ENCODE data around the gene KRT86.

Gene KRT86
- 0 to 0.48 reads per million in 2 donors for total RNA-seq

DNA sequence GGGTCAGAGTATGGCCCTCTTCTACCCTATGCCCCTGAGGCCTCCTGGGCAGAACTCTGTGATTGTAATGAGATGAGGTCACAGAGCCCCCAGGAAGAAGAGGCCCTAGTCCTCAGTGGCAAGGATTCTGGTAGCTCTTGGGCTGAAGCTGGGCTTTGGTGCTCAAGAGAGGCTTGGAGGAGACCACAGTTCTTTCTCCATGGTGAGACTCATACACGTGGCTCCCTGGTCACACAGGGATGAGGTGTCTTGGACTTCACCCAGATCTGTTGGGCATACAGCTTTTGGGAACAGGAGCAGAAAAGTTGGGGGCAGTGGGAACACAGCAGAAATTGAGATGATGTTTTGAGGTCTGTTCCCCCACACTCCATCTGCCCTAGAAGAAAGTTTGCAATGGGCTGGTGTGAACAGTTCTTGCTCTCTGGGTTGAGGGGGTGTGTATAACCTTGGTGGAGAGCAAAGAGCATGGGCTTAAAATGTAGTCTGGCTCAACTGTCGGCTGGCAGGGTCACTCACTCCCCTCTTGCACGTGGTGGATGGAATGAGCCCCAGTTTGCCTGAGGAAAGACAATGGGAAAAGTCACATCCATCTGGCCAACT, at the start of gene KRT86:
Gene KRT86, plus strand, starts transcription at position 125 of the 600 bp plus-strand sequence. CDS start 27,272 bp downstream, outside the sequence.
- DNase-seq = no peak

- no peak for DNase-seq
These were observed 48.7 kb upstream of the KRT86 start for GRCh38 chr12:52225752-52226151.

DNA sequence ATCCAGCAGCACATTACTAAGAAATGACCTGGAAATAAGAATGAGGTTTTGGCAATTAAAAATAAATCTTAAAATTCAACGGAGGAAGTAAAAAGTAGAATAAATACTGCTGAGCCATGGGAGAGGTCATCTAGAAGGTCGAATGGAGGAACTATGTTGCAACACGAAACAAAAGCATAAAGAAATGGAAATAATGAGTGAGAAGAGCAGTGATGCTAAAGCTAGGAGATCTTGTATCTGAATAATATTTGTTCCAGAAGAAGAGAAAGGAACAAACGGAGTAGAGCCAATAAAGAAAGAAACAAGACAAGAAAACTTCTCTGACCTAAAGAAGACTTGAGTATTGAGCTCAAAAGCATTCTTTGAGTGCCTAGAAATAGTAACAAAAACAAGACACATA, 48.0 kb upstream of the KRT86 start:
- no peak for DNase-seq

DNA sequence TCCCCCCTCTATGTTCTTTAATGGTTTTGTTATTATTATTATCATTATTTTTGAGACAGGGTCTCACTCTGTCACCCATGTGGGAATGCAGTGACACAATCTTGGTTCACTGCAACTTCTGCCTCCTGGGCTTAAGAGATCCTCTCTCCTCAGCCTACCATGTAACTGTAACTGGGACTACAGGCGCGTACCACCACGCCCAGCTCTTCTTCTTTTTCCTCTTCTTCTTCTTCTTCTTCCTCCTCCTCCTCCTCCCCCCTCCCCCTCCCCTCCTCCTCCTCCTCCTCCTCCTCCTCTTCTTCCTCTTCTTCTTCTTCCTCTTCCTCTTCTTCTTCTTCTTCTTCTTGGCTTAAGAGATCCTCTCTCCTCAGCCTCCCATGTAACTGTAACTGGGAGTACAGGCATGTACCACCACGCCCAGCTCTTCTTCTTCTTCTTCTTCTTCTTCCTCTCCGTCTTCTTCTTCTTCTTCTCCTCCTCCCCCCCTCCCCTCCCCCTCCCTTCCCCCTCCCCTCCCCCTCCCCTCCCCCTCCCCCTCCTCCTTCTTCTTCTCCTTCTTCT, 46.8 kb upstream of the KRT86 start:
- DNase-seq = no peak

DNA sequence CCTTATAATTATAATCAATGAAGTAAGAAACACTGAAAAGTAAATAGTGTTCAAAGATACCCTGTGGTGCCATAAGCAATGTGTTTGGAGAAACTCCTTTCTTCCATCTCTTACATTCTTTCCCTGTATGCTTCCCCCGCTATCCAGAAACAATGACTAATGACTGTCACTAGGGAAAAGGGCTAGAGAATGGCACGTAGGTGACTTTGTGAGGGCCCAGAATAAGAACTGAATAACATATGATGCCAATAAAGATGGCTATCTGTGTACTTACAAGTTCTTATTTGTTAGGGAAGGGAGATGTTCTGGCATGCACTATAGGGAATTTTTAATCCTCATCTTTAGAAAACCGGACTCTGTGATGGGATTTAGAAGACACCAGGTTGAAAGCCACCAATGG, 46.1 kb upstream of the KRT86 start:
- DNase-seq = no peak

- no peak for DNase-seq
These were observed 45.5 kb upstream of the KRT86 start for GRCh38 chr12:52228931-52229330.

- DNase-seq = no peak
These were observed 44.6 kb upstream of the KRT86 start for GRCh38 chr12:52229836-52230343.

DNA sequence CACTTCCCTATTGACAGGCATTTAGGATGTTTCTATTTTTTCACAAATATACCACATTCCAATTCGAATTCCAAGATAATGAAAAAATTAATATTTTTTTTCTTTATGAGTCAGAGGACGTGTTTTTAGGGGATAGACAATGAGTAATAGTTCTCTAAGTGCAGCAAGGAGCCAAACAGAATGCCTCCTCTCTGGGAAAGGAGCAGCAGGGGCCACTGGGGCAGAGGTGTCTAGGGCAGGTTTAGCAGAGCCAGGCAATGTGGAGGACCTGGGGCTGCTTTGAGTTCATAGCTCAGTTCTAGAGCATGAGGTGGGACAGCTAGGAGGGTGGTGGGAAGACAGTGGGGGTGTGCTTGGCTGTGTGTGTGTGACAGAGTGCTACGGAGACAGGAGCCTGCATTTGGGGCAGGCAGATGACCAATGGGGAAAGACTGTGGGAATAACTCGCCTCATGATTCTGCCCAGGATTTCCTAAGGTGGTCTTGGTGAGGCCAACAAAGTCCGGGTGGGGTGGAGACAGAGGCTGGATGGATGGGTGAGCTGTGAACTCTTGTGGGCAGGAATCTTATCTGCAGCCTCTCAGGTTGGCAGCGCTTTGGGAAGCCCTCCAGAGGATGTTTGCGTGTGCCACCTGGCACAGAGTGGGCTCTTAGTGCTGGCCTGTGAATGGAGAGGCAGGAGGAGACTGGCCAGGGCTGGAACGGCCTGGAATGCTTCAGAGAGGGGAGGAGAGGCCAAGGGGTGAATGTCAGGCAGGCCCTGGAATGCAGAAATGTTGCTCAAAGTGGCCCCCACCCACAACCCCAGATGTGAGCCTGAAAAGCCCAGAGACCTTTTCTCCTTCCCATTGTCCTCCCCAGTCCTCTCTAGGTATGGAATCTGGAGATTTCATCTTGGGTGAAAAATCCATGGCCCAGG, 43.8 kb upstream of the KRT86 start:
- DNase-seq = no peak

- no peak for DNase-seq
These were observed 42.9 kb upstream of the KRT86 start for GRCh38 chr12:52231305-52232202.

DNA sequence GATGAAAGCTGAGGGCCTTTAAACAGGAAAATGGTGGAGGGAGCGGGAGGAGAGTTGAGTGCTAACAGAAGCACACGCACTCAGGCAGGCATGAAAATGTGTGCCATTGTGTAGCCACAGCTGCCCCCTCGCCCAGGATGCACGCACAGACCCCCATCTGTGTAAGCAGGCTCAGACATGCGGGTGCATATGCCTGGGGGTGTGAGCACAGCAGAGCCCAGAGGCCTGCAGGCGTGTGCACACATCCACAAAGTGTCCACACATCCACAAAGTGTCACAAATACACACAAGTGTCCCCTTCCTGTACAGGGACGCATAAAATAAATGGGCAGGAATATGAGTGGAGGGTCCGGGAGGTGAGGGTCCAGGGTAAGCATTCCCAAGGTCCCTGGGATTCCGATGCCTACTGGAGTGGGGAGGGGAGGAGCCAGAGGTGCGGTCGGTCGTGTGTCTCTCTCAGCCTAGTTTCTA, 42.2 kb upstream of the KRT86 start:
- no peak for DNase-seq

GRCh38 chr12:52232674-52233461, 41.6 kb upstream of the KRT86 start, which contains the start of gene KRT7:
Gene KRT7, plus strand, starts transcription at chr12:52233243. Its CDS starts 54 bp downstream, at chr12:52233297.
- DNase-seq = no peak

DNA sequence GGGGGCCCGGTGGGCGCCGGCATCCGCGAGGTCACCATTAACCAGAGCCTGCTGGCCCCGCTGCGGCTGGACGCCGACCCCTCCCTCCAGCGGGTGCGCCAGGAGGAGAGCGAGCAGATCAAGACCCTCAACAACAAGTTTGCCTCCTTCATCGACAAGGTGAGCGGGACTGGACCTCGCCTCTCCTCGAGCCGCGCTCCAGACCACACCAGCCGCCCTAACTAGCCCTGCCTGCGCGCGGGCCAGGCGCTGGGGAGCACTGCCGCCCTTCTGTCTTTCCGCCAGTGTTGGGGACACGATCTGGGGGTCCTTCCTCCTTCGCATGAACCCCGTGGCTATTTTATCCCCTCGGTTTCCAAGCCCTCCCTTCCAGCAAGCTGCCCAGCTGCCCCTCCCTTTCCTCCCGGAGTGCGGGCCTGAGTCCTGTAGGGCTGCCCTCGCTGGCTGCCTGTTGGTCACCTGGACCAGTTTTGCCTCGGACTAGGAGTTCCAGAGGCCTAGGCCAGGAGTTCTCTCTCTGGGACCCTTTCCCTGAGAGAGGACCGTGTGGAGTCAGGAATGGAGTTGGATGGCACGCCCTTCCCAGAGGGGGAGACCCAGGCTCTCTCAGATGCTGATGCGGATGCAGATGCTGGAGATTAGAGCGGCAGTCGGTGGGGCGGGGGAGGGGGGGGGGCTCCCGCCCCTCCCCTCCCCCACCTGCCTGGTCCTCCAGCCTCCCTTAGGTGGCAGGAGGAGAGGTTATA, 40.8 kb upstream of the KRT86 start:
- DNase-seq = no peak

- no peak for DNase-seq
These were observed 40.1 kb upstream of the KRT86 start for GRCh38 chr12:52234223-52234810.

DNA sequence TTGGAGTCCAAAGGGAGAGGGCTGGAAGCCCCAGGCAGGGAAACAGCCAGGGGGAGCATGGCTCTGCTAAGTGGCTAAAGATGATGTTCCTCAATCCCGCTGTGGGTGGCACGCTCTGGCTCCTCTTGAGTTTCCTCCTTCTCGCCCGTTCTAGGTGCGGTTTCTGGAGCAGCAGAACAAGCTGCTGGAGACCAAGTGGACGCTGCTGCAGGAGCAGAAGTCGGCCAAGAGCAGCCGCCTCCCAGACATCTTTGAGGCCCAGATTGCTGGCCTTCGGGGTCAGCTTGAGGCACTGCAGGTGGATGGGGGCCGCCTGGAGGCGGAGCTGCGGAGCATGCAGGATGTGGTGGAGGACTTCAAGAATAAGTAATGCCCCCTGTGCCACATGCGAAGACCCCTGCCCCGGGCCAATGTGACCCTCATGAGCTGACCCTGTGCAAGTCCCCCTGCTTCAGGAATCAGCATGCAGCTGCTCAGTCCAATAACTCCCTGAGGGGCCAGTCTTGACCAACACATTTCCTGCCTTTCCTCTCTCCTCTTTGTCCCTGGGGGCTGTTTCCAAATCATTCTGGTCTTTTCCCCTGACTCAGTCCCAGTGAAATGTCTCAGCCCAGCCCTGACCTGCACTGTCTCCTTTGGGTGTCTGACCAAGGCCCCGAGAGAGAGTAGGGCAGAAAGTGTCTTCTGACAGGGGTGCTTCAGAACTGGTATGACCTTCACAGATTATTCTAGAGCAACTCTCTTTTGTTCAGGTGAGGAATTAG, 39.3 kb upstream of the KRT86 start:
- no peak for DNase-seq

DNA sequence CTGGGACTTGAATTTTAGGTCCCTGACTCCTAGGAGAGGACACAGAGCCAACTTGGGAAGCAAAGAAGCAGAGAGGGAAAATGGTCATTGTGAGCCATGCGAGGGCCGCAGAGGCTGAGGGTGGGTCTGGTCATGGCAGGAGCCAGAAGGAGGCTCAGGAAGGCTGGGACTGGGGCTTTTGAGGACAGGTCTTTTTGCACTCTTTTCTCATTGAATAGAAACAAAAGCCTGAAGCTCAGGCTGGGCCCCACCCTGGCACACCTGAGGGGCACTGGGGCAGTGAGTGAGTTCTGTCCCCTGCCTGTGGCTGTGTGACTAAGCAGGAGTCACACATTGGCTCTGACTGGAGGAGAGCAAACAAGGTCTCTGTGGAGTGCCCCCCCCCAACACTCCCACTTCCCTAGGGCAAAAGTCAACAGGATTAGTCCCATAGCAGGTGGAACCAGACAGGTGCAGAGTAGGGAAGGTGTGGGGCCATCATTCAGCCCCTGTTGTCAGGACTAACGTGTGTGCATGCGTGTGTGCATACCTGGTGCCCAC, 38.6 kb upstream of the KRT86 start:
- no peak for DNase-seq

GRCh38 chr12:52236386-52237050, 37.9 kb upstream of the KRT86 start:
- DNase-seq = no peak

DNA sequence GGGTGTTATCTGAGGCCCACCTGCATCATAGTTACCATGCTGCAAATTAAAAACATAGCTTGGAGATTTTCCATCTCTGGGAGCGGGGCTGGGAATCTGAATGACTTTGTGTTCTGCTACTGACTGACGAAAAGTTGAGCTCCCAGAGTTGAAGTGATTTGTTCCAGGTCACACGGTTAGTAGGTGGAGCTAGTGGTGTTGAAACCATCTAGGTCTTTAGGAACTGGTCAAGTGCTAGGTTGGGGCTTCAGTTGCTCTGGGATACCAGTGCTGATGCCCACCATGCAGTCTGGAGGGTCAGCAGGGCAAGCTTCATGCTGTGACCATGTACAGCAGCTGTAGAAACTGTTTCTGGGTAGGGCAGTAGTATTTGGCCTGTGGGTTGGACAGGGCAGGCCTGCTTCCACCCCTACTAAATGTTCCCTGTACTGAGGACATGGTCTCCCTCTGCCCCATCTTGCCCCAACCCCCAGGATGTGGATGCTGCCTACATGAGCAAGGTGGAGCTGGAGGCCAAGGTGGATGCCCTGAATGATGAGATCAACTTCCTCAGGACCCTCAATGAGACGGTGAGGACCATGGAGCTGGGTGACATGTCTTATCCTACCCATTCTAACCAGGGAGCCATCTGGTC, 36.1 kb upstream of the KRT86 start:
- DNase-seq = no peak
